Measurements from ENCODE around the gene VWA7.

Gene VWA7

GRCh38 chr6:31780507-31781243 lies 3.5 kb upstream of the VWA7 start:
- in situ Hi-C loops (cut with MboI; ENCODE audit: low pct_unique_long_range_greater_than_20kb, low sequenced_read_pairs, unreplicated experiment), result no loop called here
- no peak for TF ChIP-seq CTCF (IDR thresholded peaks at IDR 0.05; ENCODE audit: extremely low read depth, insufficient read depth, missing control alignments)
- no peak for DNase-seq (ENCODE audit: low spot score)

GRCh38 chr6:31779908-31780307 lies 2.8 kb upstream of the VWA7 start:
- in situ Hi-C loops (cut with MboI; ENCODE audit: low pct_unique_long_range_greater_than_20kb, low sequenced_read_pairs, unreplicated experiment), result no loop called here
- DNase-seq (ENCODE audit: low spot score), result no peak

DNA sequence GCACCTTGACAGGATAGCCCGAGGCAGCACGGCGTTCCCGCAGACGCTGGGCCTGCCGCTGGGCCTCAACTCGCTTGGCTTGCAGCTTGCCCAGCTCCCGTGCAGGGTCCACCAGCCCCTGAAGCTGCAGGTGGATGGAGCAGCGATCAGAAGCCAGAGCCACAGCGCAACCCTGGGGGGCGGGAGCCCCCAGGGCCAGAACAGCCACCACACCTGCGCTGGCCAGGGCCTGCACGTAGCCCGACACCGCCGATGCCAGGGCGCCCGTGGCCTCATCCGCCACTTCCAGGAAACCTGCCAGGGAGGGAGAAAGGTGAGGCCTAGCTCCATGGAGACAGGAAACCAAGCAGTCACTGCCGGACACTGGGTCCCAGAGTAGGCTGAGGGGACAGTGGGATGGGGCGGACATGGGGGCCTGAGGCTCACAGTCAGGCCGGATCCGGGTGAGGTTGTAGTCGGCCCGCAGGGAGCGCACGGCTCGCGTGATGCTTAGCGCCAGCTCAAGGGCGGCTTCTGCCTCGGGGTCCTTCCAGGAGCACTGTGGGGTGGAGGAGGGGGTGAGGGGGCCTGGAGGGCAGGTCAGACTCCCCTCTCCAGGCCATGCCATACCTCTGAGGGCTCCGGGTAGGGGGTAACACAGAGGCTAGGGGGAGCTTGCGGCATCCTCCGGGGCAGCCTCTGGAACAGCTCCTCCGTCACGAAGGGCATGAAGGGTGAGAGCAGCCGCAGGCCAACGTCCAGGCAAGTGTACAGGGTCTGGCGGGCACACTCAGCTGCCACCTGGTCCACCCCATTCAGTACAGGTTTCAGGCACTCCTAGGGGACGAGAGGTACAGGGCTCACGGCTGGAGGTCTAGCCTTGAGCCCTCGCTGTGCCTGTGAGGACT lies 2.1 kb upstream of the VWA7 start:
- TF ChIP-seq CTCF (IDR thresholded peaks at IDR 0.05; ENCODE audit: extremely low read depth, insufficient read depth, missing control alignments), result no peak
- in situ Hi-C loops (cut with MboI; ENCODE audit: low pct_unique_long_range_greater_than_20kb, low sequenced_read_pairs, unreplicated experiment), result no loop called here
- no peak for DNase-seq (ENCODE audit: low spot score)

More at GRCh38 chr6:31779908-31780307, 2.8 kb upstream of the VWA7 start:
- no peak for TF ChIP-seq CTCF (IDR thresholded peaks at IDR 0.05; ENCODE audit: extremely low read depth, insufficient read depth, missing control alignments)

- in situ Hi-C loops (cut with MboI; ENCODE audit: low pct_unique_long_range_greater_than_20kb, low sequenced_read_pairs, unreplicated experiment), result no loop called here
- TF ChIP-seq CTCF (IDR thresholded peaks at IDR 0.05; ENCODE audit: extremely low read depth, insufficient read depth, missing control alignments), result no peak
- DNase-seq (ENCODE audit: low spot score), result no peak
These were observed 1.1 kb upstream of the VWA7 start for GRCh38 chr6:31778193-31778592.

- DNase-seq (ENCODE audit: low spot score), result no peak
- TF ChIP-seq CTCF (IDR thresholded peaks at IDR 0.05; ENCODE audit: extremely low read depth, insufficient read depth, missing control alignments), result no peak
- in situ Hi-C loops (cut with MboI; ENCODE audit: low pct_unique_long_range_greater_than_20kb, low sequenced_read_pairs, unreplicated experiment), result no loop called here
These were observed 531 bp upstream of the VWA7 start for GRCh38 chr6:31777667-31778050.

DNA sequence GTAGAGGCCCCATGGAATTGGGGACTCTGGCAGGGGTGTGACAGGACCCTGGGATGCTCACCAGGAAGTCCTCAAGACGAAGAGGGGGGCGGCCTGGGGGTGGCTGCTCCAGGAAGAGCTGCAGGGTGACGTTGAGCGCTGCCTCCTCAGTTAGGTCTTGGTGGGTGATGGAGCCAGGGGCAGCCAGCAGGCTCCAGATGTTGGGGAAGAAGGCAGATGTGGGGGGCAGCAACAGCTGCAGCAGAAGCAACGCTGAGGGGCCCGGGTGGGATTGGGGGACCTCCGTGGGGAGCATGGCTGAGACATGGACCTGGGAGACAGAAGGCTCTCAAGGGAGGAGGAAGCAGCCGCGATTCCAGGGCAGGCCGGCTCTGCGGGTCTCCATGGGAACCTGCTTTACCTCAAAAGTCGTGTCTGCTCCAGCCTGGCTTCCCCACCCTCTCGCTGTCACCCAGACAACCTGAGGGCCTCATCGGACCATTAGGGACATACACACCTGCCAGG lies 591 bp downstream of the VWA7 start:
- in situ Hi-C loops (cut with MboI; ENCODE audit: low pct_unique_long_range_greater_than_20kb, low sequenced_read_pairs, unreplicated experiment), result no loop called here
- no peak for DNase-seq (ENCODE audit: low spot score)
- TF ChIP-seq CTCF (IDR thresholded peaks at IDR 0.05; ENCODE audit: extremely low read depth, insufficient read depth, missing control alignments), result no peak

All from GM13977 (cell line).